Suprapubic skin (tissue), 4 donors: ENCODE results near the gene MAGED1.

Experiments
- CTCF ChIP-seq, 2 donors: fragments of 200-600 bp in 1 of 2; fragments of 450-650 bp in 1 of 2; sonication (generic) in 1 of 2; IDR thresholded peaks; one replicate each; pipeline ENCODE4 v1.5.1; 2016 to 2019; ENCODE audit warnings: antibody characterized with exemption in 2 of 2, mild to moderate bottlenecking in 1 of 2, moderate library complexity in 1 of 2
- POLR2A ChIP-seq, 2 donors: fragments of 450-650 bp; IDR thresholded peaks; one replicate each; pipeline ENCODE4 v1.6.1; 2017; ENCODE audit warnings: antibody characterized with exemption in 2 of 2, mild to moderate bottlenecking in 2 of 2, moderate library complexity in 2 of 2
- POLR2AphosphoS5 ChIP-seq, 3 donors: sonication (generic); formaldehyde crosslinking; IDR thresholded peaks; one replicate each; pipeline ENCODE4 v1.6.1; 2017; ENCODE audit warnings: antibody characterized with exemption in 3 of 3

GRCh38 chrX:51905711-51906110 lies 12.3 kb downstream of the MAGED1 start:
- TF ChIP-seq CTCF (IDR thresholded peaks at IDR 0.05) (no peak), POLR2A (IDR thresholded peaks at IDR 0.05) (no peak), POLR2AphosphoS5 (IDR thresholded peaks at IDR 0.05) (no peak)
